ENCODE measurements around the gene PHYHD1.
A peak's percentile ranks its signal among the peaks of the same experiment; 100 is the strongest.

The PHYHD1 gene

GRCh38 chr9:128899566-128900322 is 21.0 kb upstream of the PHYHD1 start:
- DNase-seq = no peak

GRCh38 chr9:128901379-128901778 is 19.4 kb upstream of the PHYHD1 start:
- DNase-seq = no peak

- no peak for DNase-seq
Observed at GRCh38 chr9:128901822-128902221, 19.0 kb upstream of the PHYHD1 start.

GRCh38 chr9:128902351-128903078 is 18.3 kb upstream of the PHYHD1 start:
- DNase-seq = no peak

- no peak for DNase-seq
Observed at GRCh38 chr9:128903079-128903461, 17.7 kb upstream of the PHYHD1 start.

- DNase-seq = no peak
Observed at GRCh38 chr9:128903871-128904620, 16.7 kb upstream of the PHYHD1 start.

- no peak for DNase-seq
Observed at GRCh38 chr9:128905964-128906363, 14.8 kb upstream of the PHYHD1 start.

- DNase-seq = no peak
Observed at GRCh38 chr9:128906741-128907140, 14.0 kb upstream of the PHYHD1 start.

GRCh38 chr9:128908372-128908771 is 12.4 kb upstream of the PHYHD1 start:
- DNase-seq = no peak

- DNase-seq = no peak
Observed at GRCh38 chr9:128909859-128910258, 10.9 kb upstream of the PHYHD1 start.

- no peak for DNase-seq
Observed at GRCh38 chr9:128910906-128911305, 9.9 kb upstream of the PHYHD1 start.

GRCh38 chr9:128911529-128912035 is 9.2 kb upstream of the PHYHD1 start:
- peak in 3 of 56 donors; percentile 16 to 27 (median 25) for DNase-seq

- no peak for DNase-seq
Observed at GRCh38 chr9:128912270-128912853, 8.4 kb upstream of the PHYHD1 start.

GRCh38 chr9:128913048-128913900 is 7.5 kb upstream of the PHYHD1 start:
- no peak for DNase-seq

GRCh38 chr9:128913995-128914772 is 6.6 kb upstream of the PHYHD1 start:
- no peak for DNase-seq

- peak in 7 of 56 donors; percentile 9 to 55 (median 34) for DNase-seq
Observed at GRCh38 chr9:128916204-128916603, 4.6 kb upstream of the PHYHD1 start.

GRCh38 chr9:128916745-128917144 is 4.0 kb upstream of the PHYHD1 start:
- DNase-seq = no peak

- peak in 43 of 56 donors; percentile 23 to 82 (median 53) for DNase-seq
Observed at GRCh38 chr9:128917151-128917849, 3.5 kb upstream of the PHYHD1 start.

GRCh38 chr9:128918921-128919320 is 1.9 kb upstream of the PHYHD1 start:
- no peak for DNase-seq

Data from amygdala (tissue), 56 donors.